ENCODE data around the gene SAYSD1.
"Not testable (repeated sequence)": the region's sequence is repeated elsewhere in the genome, so short reads cannot be mapped to it uniquely, and the experiment has no call there.

The SAYSD1 gene

GRCh38 chr6:39114704-39115599, at the start of gene SAYSD1:
TSS of gene SAYSD1 (minus strand) at chr6:39115186. CDS start at chr6:39115089, 97 bp downstream.
- DNase-seq = peak; percentile 92 to 95

GRCh38 chr6:39157511-39157910, 42.5 kb upstream of the SAYSD1 start:
- no peak for DNase-seq

GRCh38 chr6:39156801-39157200, 41.8 kb upstream of the SAYSD1 start:
- DNase-seq = no peak

GRCh38 chr6:39154705-39155104, 39.7 kb upstream of the SAYSD1 start:
- no peak for DNase-seq

- no peak for DNase-seq
Observed at GRCh38 chr6:39153766-39154397, 38.9 kb upstream of the SAYSD1 start.

- no peak for DNase-seq
Observed at GRCh38 chr6:39152262-39152661, 37.3 kb upstream of the SAYSD1 start.

- DNase-seq = no peak
Observed at GRCh38 chr6:39151211-39151610, 36.2 kb upstream of the SAYSD1 start.

GRCh38 chr6:39144481-39145173, 29.6 kb upstream of the SAYSD1 start:
- no peak for DNase-seq

- DNase-seq = no peak
Observed at GRCh38 chr6:39143238-39143930, 28.4 kb upstream of the SAYSD1 start.

GRCh38 chr6:39140556-39141167, 25.7 kb upstream of the SAYSD1 start:
- DNase-seq = no peak

GRCh38 chr6:39137245-39137644, 22.3 kb upstream of the SAYSD1 start:
- DNase-seq = peak in 1 of 2 donors; percentile 17

- DNase-seq = not testable (repeated sequence)
Observed at GRCh38 chr6:39136207-39136606, 21.2 kb upstream of the SAYSD1 start.

GRCh38 chr6:39134761-39135160, 19.8 kb upstream of the SAYSD1 start:
- DNase-seq = not testable (repeated sequence)

GRCh38 chr6:39130691-39131090, 15.7 kb upstream of the SAYSD1 start:
- no peak for DNase-seq

- DNase-seq = no peak
Observed at GRCh38 chr6:39128832-39129231, 13.8 kb upstream of the SAYSD1 start.

GRCh38 chr6:39128106-39128505, 13.1 kb upstream of the SAYSD1 start:
- no peak for DNase-seq

- DNase-seq = no peak
Observed at GRCh38 chr6:39124114-39124513, 9.1 kb upstream of the SAYSD1 start.

- no peak for DNase-seq
Observed at GRCh38 chr6:39118921-39119320, 3.9 kb upstream of the SAYSD1 start.

- DNase-seq = no peak
Observed at GRCh38 chr6:39114388-39114703, 640 bp downstream of the SAYSD1 start.

- DNase-seq = no peak
Observed at GRCh38 chr6:39113788-39114187, 1.2 kb downstream of the SAYSD1 start.

- DNase-seq = no peak
Observed at GRCh38 chr6:39111280-39111679, 3.7 kb downstream of the SAYSD1 start.

GRCh38 chr6:39108041-39108839, 6.7 kb downstream of the SAYSD1 start:
- no peak for DNase-seq
